Fibroblast of lung (primary cell): Measurements from ENCODE around the gene CNKSR3.

Source experiments
- EZH2 ChIP-seq: IDR thresholded peaks from 2 replicates; pipeline ENCODE4 v1.5.1; 2012; ENCODE audit warnings: low read length, control low read depth, mild to moderate bottlenecking; ENCODE audit errors: missing control alignments
- TF ChIP-seq, protein P1 (sequence below), 2 donors: IDR thresholded peaks in 1 of 2; conservative IDR thresholded peaks in 1 of 2; 1 replicate in 1 of 2; 2 replicates in 1 of 2; pipeline ENCODE4 v1.5.1; 2011 to 2012; ENCODE audit warnings: low read length in 2 of 2, control low read depth in 1 of 2, inconsistent platforms in 1 of 2, low read depth in 1 of 2, mild to moderate bottlenecking in 1 of 2

DNA sequence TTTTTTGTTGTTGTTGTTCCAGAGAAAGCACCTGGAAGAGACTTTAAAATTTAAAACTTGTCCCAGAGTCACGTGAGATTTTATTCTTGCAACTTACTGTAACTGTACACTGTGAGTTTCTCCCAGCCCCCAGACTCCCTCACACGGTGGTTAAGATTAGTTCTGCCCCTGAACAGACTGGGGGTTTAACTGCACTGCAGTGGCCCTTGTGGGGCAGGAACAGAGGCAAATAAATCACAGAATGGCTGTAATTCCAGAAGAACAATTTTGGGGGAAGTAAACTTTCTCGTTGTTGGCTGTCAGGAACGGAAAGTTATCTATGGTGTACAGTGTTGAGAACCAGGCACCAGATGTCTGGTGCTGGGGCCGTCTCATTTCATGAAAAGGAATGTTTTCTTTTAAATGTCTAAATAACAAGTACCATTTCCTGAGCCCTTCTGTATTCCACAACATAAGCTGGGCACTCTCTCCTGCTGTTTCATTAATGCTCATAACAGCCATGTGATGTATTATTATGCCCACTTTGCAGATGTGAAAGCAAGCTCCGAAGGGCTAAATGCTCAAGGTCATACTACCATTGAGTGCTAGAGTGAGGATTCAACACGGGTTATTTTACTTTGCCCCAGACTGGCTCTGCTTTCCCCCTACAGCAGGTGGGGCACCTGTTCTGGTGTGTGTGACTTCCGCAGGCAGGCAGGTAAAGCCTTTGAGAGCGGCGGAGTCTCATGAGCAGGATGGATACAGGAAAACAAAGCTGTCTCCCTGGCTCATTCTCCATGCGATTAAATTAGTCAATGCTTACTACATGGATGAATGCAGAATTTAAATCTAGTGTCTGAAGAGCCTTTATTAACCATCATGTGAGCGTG, 30.5 kb downstream of the CNKSR3 start:
- TF ChIP-seq, protein P1, sequence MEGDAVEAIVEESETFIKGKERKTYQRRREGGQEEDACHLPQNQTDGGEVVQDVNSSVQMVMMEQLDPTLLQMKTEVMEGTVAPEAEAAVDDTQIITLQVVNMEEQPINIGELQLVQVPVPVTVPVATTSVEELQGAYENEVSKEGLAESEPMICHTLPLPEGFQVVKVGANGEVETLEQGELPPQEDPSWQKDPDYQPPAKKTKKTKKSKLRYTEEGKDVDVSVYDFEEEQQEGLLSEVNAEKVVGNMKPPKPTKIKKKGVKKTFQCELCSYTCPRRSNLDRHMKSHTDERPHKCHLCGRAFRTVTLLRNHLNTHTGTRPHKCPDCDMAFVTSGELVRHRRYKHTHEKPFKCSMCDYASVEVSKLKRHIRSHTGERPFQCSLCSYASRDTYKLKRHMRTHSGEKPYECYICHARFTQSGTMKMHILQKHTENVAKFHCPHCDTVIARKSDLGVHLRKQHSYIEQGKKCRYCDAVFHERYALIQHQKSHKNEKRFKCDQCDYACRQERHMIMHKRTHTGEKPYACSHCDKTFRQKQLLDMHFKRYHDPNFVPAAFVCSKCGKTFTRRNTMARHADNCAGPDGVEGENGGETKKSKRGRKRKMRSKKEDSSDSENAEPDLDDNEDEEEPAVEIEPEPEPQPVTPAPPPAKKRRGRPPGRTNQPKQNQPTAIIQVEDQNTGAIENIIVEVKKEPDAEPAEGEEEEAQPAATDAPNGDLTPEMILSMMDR (conservative IDR thresholded peaks at IDR 0.05 in 1 of 2, IDR thresholded peaks at IDR 0.05 in 1 of 2; ENCODE audit: low read depth in 1 of 2, low read length in 2 of 2), result no peak
- TF ChIP-seq EZH2, result no peak
